DOHH2 (cell line): Measurements from ENCODE around the gene PDE8A.

Experiments
- EZH2phosphoT487 ChIP-seq: fragments of 200-600 bp; sonication (generic); IDR thresholded peaks from 2 replicates; pipeline ENCODE4 v1.6.1; 2017; ENCODE audit warnings: borderline replicate concordance, mild to moderate bottlenecking, antibody characterized with exemption, low read length, moderate library complexity, mixed read lengths
- TF ChIP-seq, protein P1 (sequence below): fragments of 200-600 bp; sonication (generic); IDR thresholded peaks from one replicate; pipeline ENCODE4 v1.5.1; 2014; ENCODE audit warnings: antibody characterized with exemption, mild to moderate bottlenecking, low read depth, low read length; ENCODE audit not compliant: poor library complexity, severe bottlenecking

DNA sequence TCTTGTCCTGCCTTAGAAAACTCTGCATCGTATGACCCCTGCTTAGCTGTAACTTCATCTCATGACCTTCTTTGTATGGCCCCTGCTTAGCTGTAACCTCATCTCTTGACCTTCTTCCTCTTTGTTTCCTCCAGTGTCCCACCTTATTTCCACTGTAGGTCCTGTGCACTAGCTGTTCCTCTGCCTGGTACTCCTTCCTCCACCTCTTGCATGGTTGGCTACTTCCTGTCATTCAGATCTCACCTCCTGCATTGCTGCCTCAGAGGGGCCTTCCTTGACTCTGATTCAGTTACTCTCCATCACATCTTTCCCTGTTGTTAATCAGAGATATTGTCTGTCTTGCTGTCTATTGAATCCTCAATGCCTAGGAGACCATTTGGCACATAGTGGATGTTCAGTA, 63.2 kb downstream of the PDE8A start:
- TF ChIP-seq, protein P1, sequence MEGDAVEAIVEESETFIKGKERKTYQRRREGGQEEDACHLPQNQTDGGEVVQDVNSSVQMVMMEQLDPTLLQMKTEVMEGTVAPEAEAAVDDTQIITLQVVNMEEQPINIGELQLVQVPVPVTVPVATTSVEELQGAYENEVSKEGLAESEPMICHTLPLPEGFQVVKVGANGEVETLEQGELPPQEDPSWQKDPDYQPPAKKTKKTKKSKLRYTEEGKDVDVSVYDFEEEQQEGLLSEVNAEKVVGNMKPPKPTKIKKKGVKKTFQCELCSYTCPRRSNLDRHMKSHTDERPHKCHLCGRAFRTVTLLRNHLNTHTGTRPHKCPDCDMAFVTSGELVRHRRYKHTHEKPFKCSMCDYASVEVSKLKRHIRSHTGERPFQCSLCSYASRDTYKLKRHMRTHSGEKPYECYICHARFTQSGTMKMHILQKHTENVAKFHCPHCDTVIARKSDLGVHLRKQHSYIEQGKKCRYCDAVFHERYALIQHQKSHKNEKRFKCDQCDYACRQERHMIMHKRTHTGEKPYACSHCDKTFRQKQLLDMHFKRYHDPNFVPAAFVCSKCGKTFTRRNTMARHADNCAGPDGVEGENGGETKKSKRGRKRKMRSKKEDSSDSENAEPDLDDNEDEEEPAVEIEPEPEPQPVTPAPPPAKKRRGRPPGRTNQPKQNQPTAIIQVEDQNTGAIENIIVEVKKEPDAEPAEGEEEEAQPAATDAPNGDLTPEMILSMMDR: no peak
- TF ChIP-seq EZH2phosphoT487: no peak
